Progenitor cell of endocrine pancreas (in vitro differentiated cells): ENCODE results near the gene ANKRD23. TPM values are rescaled to one million over a fixed set of nuclear protein-coding genes. Genes with fewer than 3 reads are reported as not detected.
A peak's percentile ranks its signal among the peaks of the same experiment; 100 is the strongest.

Experiments used
- DNase-seq: peaks from one replicate; pipeline ENCODE4 v3.0.0; 2021; ENCODE audit warnings: low spot score; ENCODE audit not compliant: unreplicated experiment
- H3K27ac Mint-ChIP-seq: 2 replicates; pipeline ENCODE4 v1.8.0; 2021; ENCODE audit warnings: mild to moderate bottlenecking, moderate library complexity, mixed read lengths
- H3K27me3 Mint-ChIP-seq: 2 replicates; pipeline ENCODE4 v1.8.0; 2021; ENCODE audit warnings: mixed read lengths
- H3K36me3 Mint-ChIP-seq: 2 replicates; pipeline ENCODE4 v1.8.0; 2022; ENCODE audit warnings: mixed read lengths; ENCODE audit not compliant: insufficient read depth
- H3K4me1 Mint-ChIP-seq: 2 replicates; pipeline ENCODE4 v1.8.0; 2021; ENCODE audit warnings: low read depth, mixed read lengths
- H3K4me3 Mint-ChIP-seq: 2 replicates; pipeline ENCODE4 v1.8.0; 2021; ENCODE audit warnings: low read depth, mild to moderate bottlenecking, moderate library complexity, mixed read lengths
- H3K9me3 Mint-ChIP-seq: 2 replicates; pipeline ENCODE4 v1.8.0; 2021; ENCODE audit warnings: low read depth, mixed read lengths
- total RNA-seq: library from RNA; stranded (reverse); gene quantifications from 2 replicates; pipeline ENCODE4 v1.2.1, GENCODE V29; 2021
- TF ChIP-seq, protein P1 (sequence below): fragments of 200-600 bp; sonication (generic); IDR thresholded peaks from one replicate; pipeline ENCODE4 v1.5.0; 2021; ENCODE audit warnings: antibody characterized with exemption, mild to moderate bottlenecking; ENCODE audit not compliant: unreplicated experiment

Gene ANKRD23
- total RNA-seq, 1 donor from 2014 or later: 8.3 TPM

DNA sequence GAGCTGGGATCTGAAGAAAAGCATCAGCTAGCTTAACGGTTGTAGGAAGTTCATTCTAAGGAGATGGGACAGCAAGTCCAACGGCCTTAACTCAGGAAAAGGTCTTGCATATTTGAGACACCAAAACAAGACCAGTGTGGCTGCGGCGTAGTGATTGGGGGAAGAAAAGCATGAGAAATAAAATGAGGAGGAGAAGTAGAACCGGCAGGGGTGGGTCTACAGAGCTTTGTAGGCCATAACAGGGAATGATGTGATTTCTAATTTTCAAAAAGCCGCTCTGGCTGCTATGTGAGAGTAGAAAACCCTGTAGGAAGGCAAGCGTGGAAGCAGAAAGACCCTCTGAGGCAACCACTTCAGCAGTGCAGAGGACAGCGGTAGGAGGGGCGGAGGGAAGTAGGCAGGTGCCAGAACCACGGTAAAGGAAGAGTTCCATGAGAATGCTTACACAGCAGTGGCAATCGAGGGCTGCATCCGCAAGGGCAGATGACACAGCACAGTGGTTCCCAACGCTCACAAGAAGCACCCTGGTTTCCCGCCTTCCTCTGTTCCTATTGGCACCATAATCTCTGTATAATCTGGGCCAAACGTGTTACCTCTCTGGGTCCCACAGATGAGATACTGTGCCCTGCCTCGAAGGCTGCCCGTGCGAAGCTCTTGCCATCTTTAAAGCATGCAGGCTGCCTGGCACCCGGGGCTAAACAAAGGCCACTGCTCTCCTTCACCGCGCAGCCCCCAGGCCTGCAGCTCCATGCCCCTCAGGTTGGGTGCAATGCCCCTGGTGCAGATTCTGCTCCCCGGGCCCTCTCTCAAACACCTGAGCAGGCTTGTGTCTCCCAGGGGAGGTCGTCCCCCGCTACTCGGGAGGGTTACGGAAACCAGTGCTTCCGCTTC, 13.2 kb upstream of the ANKRD23 start:
- TF ChIP-seq, protein P1, sequence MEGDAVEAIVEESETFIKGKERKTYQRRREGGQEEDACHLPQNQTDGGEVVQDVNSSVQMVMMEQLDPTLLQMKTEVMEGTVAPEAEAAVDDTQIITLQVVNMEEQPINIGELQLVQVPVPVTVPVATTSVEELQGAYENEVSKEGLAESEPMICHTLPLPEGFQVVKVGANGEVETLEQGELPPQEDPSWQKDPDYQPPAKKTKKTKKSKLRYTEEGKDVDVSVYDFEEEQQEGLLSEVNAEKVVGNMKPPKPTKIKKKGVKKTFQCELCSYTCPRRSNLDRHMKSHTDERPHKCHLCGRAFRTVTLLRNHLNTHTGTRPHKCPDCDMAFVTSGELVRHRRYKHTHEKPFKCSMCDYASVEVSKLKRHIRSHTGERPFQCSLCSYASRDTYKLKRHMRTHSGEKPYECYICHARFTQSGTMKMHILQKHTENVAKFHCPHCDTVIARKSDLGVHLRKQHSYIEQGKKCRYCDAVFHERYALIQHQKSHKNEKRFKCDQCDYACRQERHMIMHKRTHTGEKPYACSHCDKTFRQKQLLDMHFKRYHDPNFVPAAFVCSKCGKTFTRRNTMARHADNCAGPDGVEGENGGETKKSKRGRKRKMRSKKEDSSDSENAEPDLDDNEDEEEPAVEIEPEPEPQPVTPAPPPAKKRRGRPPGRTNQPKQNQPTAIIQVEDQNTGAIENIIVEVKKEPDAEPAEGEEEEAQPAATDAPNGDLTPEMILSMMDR: no peak
- no peak for DNase-seq
- Mint-ChIP-seq H3K27me3 (no peaks in the 10 kb centered on the region), H3K4me1 (peaks cover 17% of the 10 kb centered on the region), H3K9me3 (no peaks in the 10 kb centered on the region), H3K4me3 (peak overlapping the region; percentile 80), H3K36me3 (peaks cover 8% of the 10 kb centered on the region), H3K27ac (peak overlapping the region; percentile 84)

DNA sequence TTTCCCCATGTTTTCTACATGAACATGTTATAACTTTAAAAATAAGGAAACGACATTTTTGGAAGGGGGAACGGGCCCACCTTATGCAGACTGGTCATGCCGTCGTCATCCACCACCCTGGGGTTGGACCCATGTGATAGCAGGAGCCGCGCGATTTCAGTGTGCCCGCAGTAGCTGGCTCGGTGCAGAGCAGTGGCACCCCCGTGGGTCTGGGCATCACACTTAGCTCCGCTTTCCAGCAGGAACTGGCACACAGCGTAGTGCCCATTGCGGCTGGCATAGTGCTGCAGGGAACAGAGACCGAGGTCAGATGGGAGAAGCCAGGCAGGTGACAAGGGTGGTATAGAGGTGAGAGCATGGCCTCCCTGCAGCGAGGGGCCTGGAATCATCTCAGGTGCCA, 9.5 kb upstream of the ANKRD23 start:
- TF ChIP-seq, protein P1: no peak
- Mint-ChIP-seq H3K9me3 (no peaks in the 10 kb centered on the region), H3K4me1 (peaks cover 10% of the 10 kb centered on the region), H3K27me3 (no peaks in the 10 kb centered on the region), H3K36me3 (peaks cover 9% of the 10 kb centered on the region), H3K27ac (no peak overlapping the region), H3K4me3 (no peak overlapping the region)
- DNase-seq: no peak

DNA sequence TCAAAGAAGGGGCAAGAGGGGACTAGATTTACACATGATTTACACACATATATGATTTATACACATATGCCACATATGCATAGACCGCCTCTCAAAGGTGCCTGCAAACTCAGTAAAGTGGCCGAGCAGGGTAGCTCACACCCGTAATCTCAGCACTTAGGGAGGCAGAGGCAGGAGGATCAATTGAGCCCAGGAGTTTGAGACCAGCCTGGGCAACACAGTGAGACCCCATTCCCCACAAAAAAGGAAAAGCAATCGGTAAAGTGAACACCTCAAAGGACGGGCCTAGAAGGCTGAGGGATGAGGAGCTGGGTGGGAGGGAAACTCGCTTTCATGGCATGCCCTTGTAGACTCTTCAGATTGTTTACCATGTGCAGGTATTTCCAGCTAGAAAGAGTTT, 8.8 kb upstream of the ANKRD23 start:
- H3K27ac Mint-ChIP-seq: no peak overlapping the region
- H3K36me3 Mint-ChIP-seq: peaks cover 13% of the 10 kb centered on the region
- H3K9me3 Mint-ChIP-seq: no peaks in the 10 kb centered on the region
- DNase-seq: no peak
- no peaks in the 10 kb centered on the region for H3K27me3 Mint-ChIP-seq
- H3K4me1 Mint-ChIP-seq: peaks cover 10% of the 10 kb centered on the region
- H3K4me3 Mint-ChIP-seq: no peak overlapping the region
- TF ChIP-seq, protein P1: no peak

DNA sequence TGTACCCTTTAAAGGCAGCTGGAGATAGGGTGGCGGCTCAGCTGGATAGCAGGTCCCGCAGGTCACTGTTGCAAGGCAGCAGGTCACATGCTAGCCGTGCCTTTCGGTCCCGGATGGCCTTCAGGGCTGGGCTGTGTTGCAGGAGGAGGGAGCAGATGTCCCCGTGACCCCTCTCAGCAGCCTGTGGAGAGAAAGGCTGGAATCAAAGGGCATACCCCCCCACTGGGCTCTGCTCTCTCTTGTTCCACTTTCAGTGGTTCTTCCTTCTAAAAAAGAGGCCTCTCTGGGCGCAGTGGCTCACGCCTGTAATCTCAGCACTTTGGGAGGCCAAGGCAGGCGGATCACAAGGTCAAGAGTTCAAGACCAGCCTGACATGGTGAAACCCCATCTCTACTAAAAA, 4.4 kb upstream of the ANKRD23 start:
- Mint-ChIP-seq H3K36me3 (peaks cover 14% of the 10 kb centered on the region), H3K4me3 (no peak overlapping the region), H3K4me1 (no peaks in the 10 kb centered on the region), H3K27ac (no peak overlapping the region), H3K9me3 (no peaks in the 10 kb centered on the region), H3K27me3 (no peaks in the 10 kb centered on the region)
- DNase-seq: no peak
- TF ChIP-seq, protein P1: no peak

DNA sequence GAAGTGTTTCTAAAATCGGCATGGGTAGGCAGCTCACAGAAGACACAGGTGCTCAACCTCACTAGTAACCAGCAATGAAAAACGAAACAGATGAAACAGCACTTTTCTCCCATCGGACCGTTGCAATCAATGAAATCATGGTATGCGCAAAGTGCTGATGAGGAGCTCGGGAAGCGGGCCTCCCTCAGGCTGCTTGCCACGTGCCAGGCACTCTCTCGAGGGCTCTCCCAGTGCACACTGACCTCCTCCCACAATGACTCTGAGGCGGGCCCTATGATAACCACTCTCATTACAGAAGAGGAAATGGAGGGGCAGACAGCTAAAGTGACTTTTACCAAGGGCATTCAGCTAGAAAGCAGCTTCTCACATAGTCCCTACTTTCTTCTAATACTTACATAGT, 3.8 kb upstream of the ANKRD23 start:
- Mint-ChIP-seq H3K4me1 (no peaks in the 10 kb centered on the region), H3K36me3 (peaks cover 12% of the 10 kb centered on the region), H3K27ac (no peak overlapping the region), H3K27me3 (no peaks in the 10 kb centered on the region), H3K9me3 (no peaks in the 10 kb centered on the region), H3K4me3 (no peak overlapping the region)
- no peak for DNase-seq
- TF ChIP-seq, protein P1: no peak
